IMR-90 (cell line): ENCODE measurements around the gene SAT1. TPM values are rescaled to one million over a fixed set of nuclear protein-coding genes. Genes with fewer than 3 reads are reported as not detected.

ENCODE experiments used
- ATAC-seq: fragments of 200-7000 bp; cut with Tn5 transposase; 2 replicates; pipeline ENCODE4 v1.9.1; 2020; ENCODE audit warnings: low read depth, mild to moderate bottlenecking, moderate library complexity
- BruUV-seq: library from RNA; stranded (reverse); fragments of 400-500 nt; replicated peaks from 2 replicates; lab custom pipeline; 2021; lab: Mats Ljungman, UMichigan
- CTCF ChIA-PET: fragments of 300-600 bp; formaldehyde crosslinking; extraction: SDS; loops from one replicate; lab custom pipeline; 2021; ENCODE audit warnings: antibody characterized with exemption; lab: Yijun Ruan, JAX
- POLR2A ChIA-PET: fragments of 300-600 bp; sonication (Branson Sonifier 250); formaldehyde crosslinking; loops from one replicate; lab custom pipeline; 2022; ENCODE audit warnings: antibody characterized with exemption; ENCODE audit not compliant: unreplicated experiment; lab: Charles Lee
- DNase-seq: peaks from one replicate; pipeline ENCODE4 v3.0.0; 2013
- H2AFZ ChIP-seq: replicated peaks from 2 replicates; pipeline ENCODE3; 2013; ENCODE audit warnings: low read length, mild to moderate bottlenecking; ENCODE audit not compliant: poor library complexity
- H2AK5ac ChIP-seq: 2 replicates; pipeline ENCODE4 v1.6.1; 2013; ENCODE audit warnings: low read depth, low read length, inconsistent platforms
- H2AK9ac ChIP-seq: replicated peaks from 2 replicates; pipeline ENCODE3; 2013; ENCODE audit warnings: mild to moderate bottlenecking, low read depth, low read length, moderate library complexity; ENCODE audit not compliant: poor library complexity
- H2BK120ac ChIP-seq: 2 replicates; pipeline ENCODE4 v1.6.1; 2013; ENCODE audit warnings: low read depth, low read length, inconsistent platforms
- H2BK15ac ChIP-seq: 3 replicates; pipeline ENCODE4 v1.6.1; 2013; ENCODE audit warnings: low read depth, low read length, inconsistent platforms
- H2BK20ac ChIP-seq: 2 replicates; pipeline ENCODE4 v1.6.1; 2013; ENCODE audit warnings: low read depth, mild to moderate bottlenecking, inconsistent platforms, low read length, moderate library complexity
- H2BK5ac ChIP-seq: 2 replicates; pipeline ENCODE4 v1.6.1; 2013; ENCODE audit warnings: mild to moderate bottlenecking, low read depth, low read length, inconsistent platforms; ENCODE audit not compliant: poor library complexity, severe bottlenecking
- H3K14ac ChIP-seq: replicated peaks from 2 replicates; pipeline ENCODE4 v1.6.1; 2013; ENCODE audit warnings: low read depth, low read length, inconsistent platforms
- H3K18ac ChIP-seq: 2 replicates; pipeline ENCODE4 v1.6.1; 2013; ENCODE audit warnings: low read depth, low read length, control low read depth
- H3K23ac ChIP-seq: 2 replicates; pipeline ENCODE4 v1.6.1; 2013; ENCODE audit warnings: low read depth, low read length, inconsistent platforms
- H3K27ac ChIP-seq: 2 replicates; pipeline ENCODE4 v1.5.1; 2013; ENCODE audit warnings: mild to moderate bottlenecking, control low read depth, low read length; ENCODE audit not compliant: insufficient read depth
- H3K27me3 ChIP-seq: 2 replicates; pipeline ENCODE4 v1.6.1; 2013; ENCODE audit warnings: low read length; ENCODE audit not compliant: control insufficient read depth, insufficient read depth
- H3K36me3 ChIP-seq: 2 replicates; pipeline ENCODE4 v1.6.1; 2013; ENCODE audit warnings: low read length, mixed read lengths; ENCODE audit not compliant: control insufficient read depth, insufficient read depth
- H3K4ac ChIP-seq: 2 replicates; pipeline ENCODE4 v1.6.1; 2013; ENCODE audit warnings: low read depth, low read length, inconsistent platforms
- H3K4me1 ChIP-seq: 2 replicates; pipeline ENCODE4 v1.6.1; 2013; ENCODE audit warnings: low read length, mixed read lengths; ENCODE audit not compliant: control insufficient read depth, insufficient read depth
- H3K4me2 ChIP-seq: 2 replicates; pipeline ENCODE4 v1.6.1; 2013; ENCODE audit warnings: low read depth, mild to moderate bottlenecking, control low read depth, low read length, moderate library complexity
- H3K4me3 ChIP-seq: 2 replicates; pipeline ENCODE4 v1.5.1; 2013; ENCODE audit warnings: low read depth, mild to moderate bottlenecking, control low read depth, low read length, moderate library complexity; ENCODE audit not compliant: insufficient read depth
- H3K56ac ChIP-seq: 2 replicates; pipeline ENCODE4 v1.6.1; 2013; ENCODE audit warnings: low read length, inconsistent platforms; ENCODE audit not compliant: insufficient read depth; ENCODE audit errors: extremely low read depth
- H3K79me1 ChIP-seq, 2 experiments: 2 replicates each; pipeline ENCODE4 v1.6.1; 2013; ENCODE audit warnings: low read length in 2 of 2, inconsistent platforms in 1 of 2, low read depth in 1 of 2
- H3K9ac ChIP-seq: 2 replicates; pipeline ENCODE4 v1.6.1; 2013; ENCODE audit warnings: low read depth, low read length, control low read depth
- H3K9me1 ChIP-seq: 2 replicates; pipeline ENCODE4 v1.6.1; 2013; ENCODE audit warnings: low read length, inconsistent platforms; ENCODE audit not compliant: insufficient read depth
- H3K9me3 ChIP-seq: 2 replicates; pipeline ENCODE4 v1.6.1; 2013; ENCODE audit warnings: low read length; ENCODE audit not compliant: control insufficient read depth, insufficient read depth
- H4K20me1 ChIP-seq: 2 replicates; pipeline ENCODE4 v1.6.1; 2013; ENCODE audit warnings: low read length, inconsistent platforms; ENCODE audit not compliant: insufficient read depth
- H4K5ac ChIP-seq: 2 replicates; pipeline ENCODE4 v1.6.1; 2013; ENCODE audit warnings: mild to moderate bottlenecking, low read depth, low read length, control low read depth
- H4K8ac ChIP-seq, 2 experiments: 2 replicates each; pipeline ENCODE4 v1.6.1; 2013; ENCODE audit warnings: low read depth in 2 of 2, low read length in 2 of 2, control low read depth in 1 of 2, inconsistent platforms in 1 of 2
- H4K91ac ChIP-seq: 2 replicates; pipeline ENCODE4 v1.6.1; 2013; ENCODE audit warnings: low read depth, low read length, inconsistent platforms; ENCODE audit not compliant: insufficient read depth
- BHLHE40 ChIP-seq: fragments of 150-350 bp; IDR thresholded peaks from 2 replicates; pipeline ENCODE4 v1.6.1; 2016; ENCODE audit warnings: mild to moderate bottlenecking, low read depth, low read length
- FOS ChIP-seq: fragments of 150-350 bp; IDR thresholded peaks from 2 replicates; pipeline ENCODE4 v1.6.1; 2016; ENCODE audit warnings: low read depth, low read length
- RFX5 ChIP-seq: IDR thresholded peaks from 2 replicates; pipeline ENCODE4 v1.8.0; 2012; ENCODE audit warnings: low read depth, mild to moderate bottlenecking, low read length, moderate library complexity
- SMC3 ChIP-seq: fragments of 150-350 bp; IDR thresholded peaks from 2 replicates; pipeline ENCODE4 v1.6.1; 2016; ENCODE audit warnings: low read depth, mild to moderate bottlenecking, antibody characterized with exemption, low read length, moderate library complexity
- WGBS, 2 experiments: methylation state at CpG; one replicate each; pipeline versions ENCODE4 v1.1.5 to v1.1.7; 2013; ENCODE audit warnings: missing lambda C conversion rate in 2 of 2; ENCODE audit not compliant: insufficient read length in 1 of 2; ENCODE audit errors: extremely low coverage in 2 of 2; 5-methylcytosine and 5-hydroxymethylcytosine counted together
- dilution Hi-C: fragments of 300-500 bp; cut with HindIII; formaldehyde crosslinking; loops from one replicate; pipeline ENCODE4 v1.14.3; 2018; ENCODE audit warnings: low sequenced_read_pairs; ENCODE audit not compliant: unreplicated experiment
- in situ Hi-C: fragments of 300-500 bp; cut with MboI; formaldehyde crosslinking; loops from 3 replicates; pipeline ENCODE4 v1.14.3; 2019; ENCODE audit warnings: low sequenced_read_pairs, inconsistent platforms, mixed read lengths
- intact Hi-C: fragments of 100-400 bp; cut with micrococcal nuclease; formaldehyde crosslinking; loops from 2 replicates; pipeline ENCODE4 v1.10.0; 2022
- polyA plus RNA-seq, 3 experiments: library from polyadenylated mRNA; depleted of rRNA; stranded (reverse); fragments of >200 nt; gene quantifications; 2 replicates each; pipeline ENCODE4 v1.2.3, GENCODE V29; 2012; ENCODE audit warnings: low replicate concordance in 1 of 3
- total RNA-seq: library from RNA; depleted of rRNA; stranded (reverse); fragments of >200 nt; gene quantifications from 2 replicates; pipeline ENCODE4 v1.2.3, GENCODE V29; 2012
- TF ChIP-seq, protein P1 (sequence below): fragments of 150-350 bp; IDR thresholded peaks from 2 replicates; pipeline ENCODE4 v1.6.1; 2017; ENCODE audit warnings: mild to moderate bottlenecking, antibody characterized with exemption, low read length, low read depth

Gene SAT1
- total and polyA plus RNA-seq, 2 of the 4 experiments (the other 2 are of a cell fraction), result 55.9 to 92.8 TPM

DNA sequence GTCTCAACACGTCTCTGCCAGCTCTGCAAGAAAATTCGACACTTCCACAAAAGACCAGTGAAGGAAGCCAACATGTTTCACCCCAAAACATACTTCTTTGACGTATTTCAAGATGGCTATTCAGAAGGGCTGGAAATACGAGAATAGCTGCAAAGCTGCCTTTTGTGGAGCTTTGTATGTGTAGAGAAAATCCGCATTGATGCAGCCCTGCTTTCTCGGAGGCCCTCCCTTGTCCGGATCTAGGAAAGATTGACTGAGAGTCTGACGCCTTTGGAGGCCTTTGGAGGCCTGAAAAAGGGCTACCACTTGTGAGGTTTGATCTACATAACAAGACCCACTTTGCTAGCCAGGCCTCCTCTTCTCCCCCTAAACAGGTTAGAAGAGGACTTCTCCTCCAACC, 12.2 kb downstream of the SAT1 start:
- no peak overlapping the region for H2BK120ac ChIP-seq
- DNase-seq, result no peak
- dilution Hi-C loops, result no loop called here
- ATAC-seq, result no peak
- H3K18ac ChIP-seq, result no peak overlapping the region
- H3K4me1 ChIP-seq, result no peaks in the 10 kb centered on the region; the same call in 1 of the 2 replicates
- H2AFZ ChIP-seq, result peak overlapping the region; percentile 18
- H3K9me1 ChIP-seq, result no peaks in the 10 kb centered on the region
- no peak overlapping the region for H4K8ac ChIP-seq
- no peak overlapping the region for H4K5ac ChIP-seq
- BruUV-seq, result no TSS peak
- no peak overlapping the region for H2BK15ac ChIP-seq
- no peak overlapping the region for H2AK5ac ChIP-seq
- H3K27ac ChIP-seq, result no peak overlapping the region
- ChIA-PET CTCF (no interaction called here), POLR2A (no interaction called here)
- H3K4ac ChIP-seq, result no peak overlapping the region
- in situ Hi-C loops, result no loop called here
- TF ChIP-seq SMC3 (no peak), FOS (no peak), RFX5 (no peak), BHLHE40 (no peak)
- TF ChIP-seq, protein P1, sequence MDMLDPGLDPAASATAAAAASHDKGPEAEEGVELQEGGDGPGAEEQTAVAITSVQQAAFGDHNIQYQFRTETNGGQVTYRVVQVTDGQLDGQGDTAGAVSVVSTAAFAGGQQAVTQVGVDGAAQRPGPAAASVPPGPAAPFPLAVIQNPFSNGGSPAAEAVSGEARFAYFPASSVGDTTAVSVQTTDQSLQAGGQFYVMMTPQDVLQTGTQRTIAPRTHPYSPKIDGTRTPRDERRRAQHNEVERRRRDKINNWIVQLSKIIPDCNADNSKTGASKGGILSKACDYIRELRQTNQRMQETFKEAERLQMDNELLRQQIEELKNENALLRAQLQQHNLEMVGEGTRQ, result no peak
- H3K36me3 ChIP-seq, result no peaks in the 10 kb centered on the region
- no peak overlapping the region for H3K56ac ChIP-seq
- intact Hi-C loops, result no loop called here
- H3K14ac ChIP-seq, result no peak overlapping the region
- no peak overlapping the region for H2BK20ac ChIP-seq
- H3K79me1 ChIP-seq, result no peaks in the 10 kb centered on the region
- no peaks in the 10 kb centered on the region for H4K20me1 ChIP-seq
- no peaks in the 10 kb centered on the region for H3K9me3 ChIP-seq
- no peak overlapping the region for H3K4me3 ChIP-seq
- no CpG with 5 or more reads among the region's 8 CpGs for WGBS, 2 experiments
- no peak overlapping the region for H2AK9ac ChIP-seq
- no peak overlapping the region for H4K91ac ChIP-seq
- peaks cover 2% of the 10 kb centered on the region; the same call in 1 of the 2 replicates for H3K27me3 ChIP-seq
- H3K4me2 ChIP-seq, result no peak overlapping the region
- no peak overlapping the region for H2BK5ac ChIP-seq
- no peak overlapping the region for H3K9ac ChIP-seq
- H3K23ac ChIP-seq, result no peak overlapping the region
